K562 (cell line): Measurements from ENCODE around the gene CNOT2. TPM values are rescaled to one million over a fixed set of nuclear protein-coding genes. Genes with fewer than 3 reads are reported as not detected.

Experiments
- ATAC-seq: fragments of 200-7000 bp; cut with Tn5 transposase; 3 replicates; pipeline ENCODE4 v1.9.1; 2020; ENCODE audit warnings: moderate library complexity
- BruUV-seq: library from RNA; stranded (reverse); fragments of 400-500 nt; replicated peaks from 2 replicates; lab custom pipeline; 2021; lab: Mats Ljungman, UMichigan
- CTCF ChIA-PET: fragments of 300-600 bp; formaldehyde crosslinking; extraction: SDS; loops from one replicate; lab custom pipeline; 2021; ENCODE audit warnings: low intra/inter-chr PET ratio; lab: Yijun Ruan, JAX
- POLR2A ChIA-PET: fragments of 300-600, 350-650 bp; sonication (Branson Sonifier 250); formaldehyde crosslinking; extraction: SDS; loops from one replicate; lab custom pipeline; 2021; ENCODE audit warnings: antibody characterized with exemption, inconsistent platforms; lab: Yijun Ruan, JAX
- DNase-seq, 4 experiments: peaks; one replicate each; pipeline versions ENCODE4 v3.0.0 to v3.0.0-alpha.2; 2011 to 2018; ENCODE audit warnings: low spot score in 3 of 4, mixed read lengths in 3 of 4; ENCODE audit errors: extremely low read depth in 1 of 4
- FAIRE-seq: peaks from 2 replicates; lab custom pipeline; 2011; peaks lifted over from hg19 to GRCh38; lab: Jason Lieb, UNC
- H2AFZ ChIP-seq: 2 replicates; pipeline ENCODE4 v1.6.0; 2011; ENCODE audit warnings: low read depth, low read length, control low read depth, inconsistent platforms
- H3K27ac ChIP-seq: fragments of 200-600 bp; 3 replicates; pipeline ENCODE4 v1.8.0; 2011; ENCODE audit warnings: low read depth, mild to moderate bottlenecking, control low read depth, inconsistent platforms, low read length, moderate library complexity, mixed read lengths; ENCODE audit errors: extremely low read depth
- H3K27me3 ChIP-seq, 2 experiments: fragments of 300-600 bp in 1 of 2; 2 replicates in 1 of 2; 3 replicates in 1 of 2; pipeline versions ENCODE4 v1.6.0 to v1.8.0; 2011; ENCODE audit warnings: inconsistent platforms in 2 of 2, low read length in 2 of 2, mild to moderate bottlenecking in 1 of 2, mixed read lengths in 1 of 2, moderate library complexity in 1 of 2; ENCODE audit not compliant: control insufficient read depth in 2 of 2, insufficient read depth in 2 of 2
- H3K36me3 ChIP-seq: fragments of 300-600 bp; 3 replicates; pipeline ENCODE4 v1.8.0; 2011; ENCODE audit warnings: mild to moderate bottlenecking, low read length, inconsistent platforms; ENCODE audit not compliant: control insufficient read depth, insufficient read depth
- H3K4me1 ChIP-seq, 2 experiments: fragments of 200-600 bp in 1 of 2; replicated peaks in 1 of 2; 2 replicates in 1 of 2; 3 replicates in 1 of 2; pipeline versions ENCODE4 v1.5.1 to v1.8.0; 2011; ENCODE audit warnings: inconsistent platforms in 2 of 2, low read length in 2 of 2, mild to moderate bottlenecking in 1 of 2, mixed read lengths in 1 of 2, moderate library complexity in 1 of 2; ENCODE audit not compliant: control insufficient read depth in 2 of 2, insufficient read depth in 2 of 2
- H3K4me2 ChIP-seq: 2 replicates; pipeline ENCODE4 v1.6.1; 2011; ENCODE audit warnings: low read length, control low read depth, inconsistent platforms, mixed read lengths; ENCODE audit not compliant: insufficient read depth
- H3K4me3 ChIP-seq: fragments of 200-600 bp; sonication (generic), shearing (Covaris generic); 2 replicates; pipeline ENCODE4 v1.5.1; 2016; ENCODE audit warnings: control low read depth, inconsistent platforms
- H3K79me2 ChIP-seq: fragments of 200-600 bp; 3 replicates; pipeline ENCODE4 v1.8.0; 2011; ENCODE audit warnings: low read length, inconsistent platforms; ENCODE audit not compliant: control insufficient read depth, insufficient read depth
- H3K9ac ChIP-seq, 2 experiments: 2 replicates each; pipeline versions ENCODE4 v1.6.0 to v1.6.1; 2011; ENCODE audit warnings: low read depth in 2 of 2, low read length in 2 of 2, control low read depth in 1 of 2, inconsistent platforms in 1 of 2, mild to moderate bottlenecking in 1 of 2, mixed read lengths in 1 of 2; ENCODE audit not compliant: insufficient read depth in 1 of 2
- H3K9me1 ChIP-seq: one replicate; pipeline ENCODE4 v1.6.0; 2011; ENCODE audit warnings: inconsistent platforms, mild to moderate bottlenecking, low read length, moderate library complexity; ENCODE audit not compliant: control insufficient read depth, insufficient read depth
- H3K9me3 ChIP-seq: replicated peaks from 2 replicates; pipeline ENCODE4 v1.5.1; 2011; ENCODE audit warnings: low read depth, low read length, inconsistent platforms; ENCODE audit not compliant: control insufficient read depth, insufficient read depth
- H4K20me1 ChIP-seq: replicated peaks from 2 replicates; pipeline ENCODE4 v1.6.1; 2011; ENCODE audit warnings: low read length, inconsistent platforms, mixed read lengths; ENCODE audit not compliant: control insufficient read depth, insufficient read depth
- ATF7 ChIP-seq: fragments of 450-650 bp; IDR thresholded peaks from 2 replicates; pipeline ENCODE4 v1.7.1; 2014; ENCODE audit warnings: mild to moderate bottlenecking, moderate library complexity
- SIN3A ChIP-seq, 2 experiments: fragments of 150-350 bp in 1 of 2; IDR thresholded peaks; 2 replicates each; pipeline ENCODE4 v1.6.1; 2011 to 2016; ENCODE audit warnings: borderline replicate concordance in 2 of 2, low read depth in 2 of 2, low read length in 2 of 2, mild to moderate bottlenecking in 2 of 2, moderate library complexity in 2 of 2; ENCODE audit not compliant: control insufficient read depth in 1 of 2
- ZNF140 ChIP-seq: fragments of 250-450 bp; sonication (Bioruptor Pico); IDR thresholded peaks from 2 replicates; pipeline ENCODE4 v1.8.0; 2021; ENCODE audit warnings: moderate library complexity, mild to moderate bottlenecking, inconsistent platforms
- ZNF551 ChIP-seq: fragments of 250-450 bp; sonication (Bioruptor Pico); IDR thresholded peaks from 2 replicates; pipeline ENCODE4 v1.5.0; 2021; ENCODE audit warnings: mild to moderate bottlenecking, moderate library complexity
- ZNF668 ChIP-seq: fragments of 250-450 bp; sonication (Bioruptor Pico); IDR thresholded peaks from 2 replicates; pipeline ENCODE4 v1.8.0; 2022; ENCODE audit warnings: mild to moderate bottlenecking, inconsistent platforms
- ZNF695 ChIP-seq: fragments of 450-650 bp; formaldehyde crosslinking; IDR thresholded peaks from 2 replicates; pipeline ENCODE4 v1.4.0; 2020; ENCODE audit warnings: mild to moderate bottlenecking, moderate library complexity
- WGBS: fragments of 100-300 bp; shearing (Covaris generic); methylation state at CpG from one replicate; pipeline ENCODE4 v1.1.6; 2016; ENCODE audit warnings: low coverage, mixed read lengths; ENCODE audit not compliant: insufficient coverage; ENCODE audit errors: missing lambda C conversion rate; 5-methylcytosine and 5-hydroxymethylcytosine counted together
- in situ Hi-C: fragments of 300-500 bp; cut with MboI; formaldehyde crosslinking; loops from 4 replicates; pipeline ENCODE4 v1.15.0; 2018; ENCODE audit warnings: inconsistent platforms, mixed read lengths
- intact Hi-C: fragments of 100-400 bp; cut with micrococcal nuclease; formaldehyde crosslinking; loops from 2 replicates; pipeline ENCODE4 v1.14.2; 2022
- polyA plus RNA-seq, 8 experiments: library from polyadenylated mRNA; depleted of rRNA in 4 of 8; stranded (reverse) in 5 of 8; unstranded in 3 of 8; fragments of >200 nt; fragmentation: Nextera tagmentation in 2 of 8; fragmentation: Illumina TruSeq in 1 of 8; extraction: Ambion mirVana in 2 of 8; extraction: Trizol in 1 of 8; gene quantifications; 2 replicates each; pipeline versions ENCODE4 v1.2.1 to v1.2.3, GENCODE V29; 2011 to 2014; ENCODE audit warnings: inconsistent platforms in 1 of 8, missing spikeins in 1 of 8
- total RNA-seq, 7 experiments: library from RNA; depleted of rRNA in 6 of 7; stranded (reverse); fragments of >200 nt in 6 of 7; fragmentation: Illumina TruSeq in 2 of 7; extraction: Trizol in 2 of 7; gene quantifications; 2 replicates each; pipeline versions ENCODE4 v1.2.1 to v1.2.3, GENCODE V29; 2011 to 2021; ENCODE audit warnings: low replicate concordance in 1 of 7
- TF ChIP-seq, protein P1 (sequence below), 2 experiments: fragments of 450-650 bp in 1 of 2; sonication (generic) in 1 of 2; formaldehyde crosslinking; conservative IDR thresholded peaks; 2 replicates each; pipeline versions ENCODE4 v1.4.0 to v1.8.1; 2020 to 2022; ENCODE audit warnings: mild to moderate bottlenecking in 1 of 2, missing genetic modification reagents in 1 of 2
- TF ChIP-seq, protein P2 (sequence below), 2 experiments: fragments of 450-650 bp in 1 of 2; IDR thresholded peaks; 2 replicates each; pipeline ENCODE4 v1.6.1; 2011 to 2017; ENCODE audit warnings: low read depth in 2 of 2, antibody characterized with exemption in 1 of 2, borderline replicate concordance in 1 of 2, low read length in 1 of 2, mild to moderate bottlenecking in 1 of 2, mixed read lengths in 1 of 2; ENCODE audit not compliant: control insufficient read depth in 1 of 2

Gene CNOT2
- total and polyA plus RNA-seq, 9 of the 15 experiments (the other 6 are each of a cell fraction or from before 2014, with no cell fraction given), result 43.6 to 119 (median 84.4) TPM

DNA sequence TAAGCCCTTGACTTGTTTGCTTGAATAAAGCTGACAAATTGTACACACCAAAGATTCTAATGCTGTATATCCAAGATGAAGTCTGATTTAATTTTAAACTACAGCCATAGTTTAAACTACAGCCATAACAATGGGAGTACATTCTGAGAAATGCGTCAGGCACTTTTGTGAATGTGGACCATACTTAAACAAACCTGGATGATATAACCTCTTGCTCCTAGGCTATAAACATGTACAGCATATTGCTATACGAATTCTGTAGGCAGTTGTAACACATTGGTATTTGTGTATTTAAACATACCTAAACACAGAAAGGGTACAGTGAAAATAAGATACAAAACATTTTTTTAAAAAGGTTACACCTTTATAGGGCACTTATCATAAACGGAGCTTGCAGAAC is 63.4 kb downstream of the CNOT2 start:
- Histone ChIP-seq H4K20me1 (no peaks in the 10 kb centered on the region), H3K79me2 (peaks cover 28% of the 10 kb centered on the region), H2AFZ (no peak overlapping the region), H3K9me1 (no peaks in the 10 kb centered on the region), H3K4me2 (no peak overlapping the region), H3K9ac (no peak overlapping the region), H3K4me3 (no peak overlapping the region), H3K27ac (no peak overlapping the region), H3K9me3 (no peaks in the 10 kb centered on the region), H3K36me3 (no peaks in the 10 kb centered on the region; the same call in 2 of the 3 replicates), H3K4me1 (no peaks in the 10 kb centered on the region; a peak in 1 of 5 replicates), H3K27me3 (no peaks in the 10 kb centered on the region)
- no peak for ATAC-seq
- intact Hi-C loops, result no loop called here
- in situ Hi-C loops, result no loop called here
- DNase-seq, result no peak
- BruUV-seq, result no TSS peak
- ChIA-PET POLR2A (no interaction called here), CTCF (no interaction called here)
- FAIRE-seq, result no peak
- 76% methylated on average over 3 of the region's 3 CpGs for WGBS
- TF ChIP-seq, protein P1, sequence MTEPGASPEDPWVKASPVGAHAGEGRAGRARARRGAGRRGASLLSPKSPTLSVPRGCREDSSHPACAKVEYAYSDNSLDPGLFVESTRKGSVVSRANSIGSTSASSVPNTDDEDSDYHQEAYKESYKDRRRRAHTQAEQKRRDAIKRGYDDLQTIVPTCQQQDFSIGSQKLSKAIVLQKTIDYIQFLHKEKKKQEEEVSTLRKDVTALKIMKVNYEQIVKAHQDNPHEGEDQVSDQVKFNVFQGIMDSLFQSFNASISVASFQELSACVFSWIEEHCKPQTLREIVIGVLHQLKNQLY (CRISPR knock-in tag; conservative IDR thresholded peaks at IDR 0.05), result no peak
- TF ChIP-seq ZNF140 (CRISPR knock-in tag) (no peak), ATF7 (no peak), ZNF551 (CRISPR knock-in tag) (no peak), ZNF668 (CRISPR knock-in tag) (no peak), SIN3A (IDR thresholded peaks at IDR 0.05; ENCODE audit: borderline replicate concordance in 2 of 2, control insufficient read depth in 1 of 2, low read depth in 2 of 2, low read length in 2 of 2) (no peak), ZNF695 (no peak)
- TF ChIP-seq, protein P2, sequence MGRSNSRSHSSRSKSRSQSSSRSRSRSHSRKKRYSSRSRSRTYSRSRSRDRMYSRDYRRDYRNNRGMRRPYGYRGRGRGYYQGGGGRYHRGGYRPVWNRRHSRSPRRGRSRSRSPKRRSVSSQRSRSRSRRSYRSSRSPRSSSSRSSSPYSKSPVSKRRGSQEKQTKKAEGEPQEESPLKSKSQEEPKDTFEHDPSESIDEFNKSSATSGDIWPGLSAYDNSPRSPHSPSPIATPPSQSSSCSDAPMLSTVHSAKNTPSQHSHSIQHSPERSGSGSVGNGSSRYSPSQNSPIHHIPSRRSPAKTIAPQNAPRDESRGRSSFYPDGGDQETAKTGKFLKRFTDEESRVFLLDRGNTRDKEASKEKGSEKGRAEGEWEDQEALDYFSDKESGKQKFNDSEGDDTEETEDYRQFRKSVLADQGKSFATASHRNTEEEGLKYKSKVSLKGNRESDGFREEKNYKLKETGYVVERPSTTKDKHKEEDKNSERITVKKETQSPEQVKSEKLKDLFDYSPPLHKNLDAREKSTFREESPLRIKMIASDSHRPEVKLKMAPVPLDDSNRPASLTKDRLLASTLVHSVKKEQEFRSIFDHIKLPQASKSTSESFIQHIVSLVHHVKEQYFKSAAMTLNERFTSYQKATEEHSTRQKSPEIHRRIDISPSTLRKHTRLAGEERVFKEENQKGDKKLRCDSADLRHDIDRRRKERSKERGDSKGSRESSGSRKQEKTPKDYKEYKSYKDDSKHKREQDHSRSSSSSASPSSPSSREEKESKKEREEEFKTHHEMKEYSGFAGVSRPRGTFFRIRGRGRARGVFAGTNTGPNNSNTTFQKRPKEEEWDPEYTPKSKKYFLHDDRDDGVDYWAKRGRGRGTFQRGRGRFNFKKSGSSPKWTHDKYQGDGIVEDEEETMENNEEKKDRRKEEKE (IDR thresholded peaks at IDR 0.05; ENCODE audit: borderline replicate concordance in 1 of 2, control insufficient read depth in 1 of 2, low read depth in 2 of 2, low read length in 1 of 2), result no peak
